ENCODE data around the gene DDX56. TPM values are rescaled to one million over a fixed set of nuclear protein-coding genes. Genes with fewer than 3 reads are reported as not detected.

Gene DDX56
- total RNA-seq, 1 donor from 2014 or later: 45.8 TPM

DNA sequence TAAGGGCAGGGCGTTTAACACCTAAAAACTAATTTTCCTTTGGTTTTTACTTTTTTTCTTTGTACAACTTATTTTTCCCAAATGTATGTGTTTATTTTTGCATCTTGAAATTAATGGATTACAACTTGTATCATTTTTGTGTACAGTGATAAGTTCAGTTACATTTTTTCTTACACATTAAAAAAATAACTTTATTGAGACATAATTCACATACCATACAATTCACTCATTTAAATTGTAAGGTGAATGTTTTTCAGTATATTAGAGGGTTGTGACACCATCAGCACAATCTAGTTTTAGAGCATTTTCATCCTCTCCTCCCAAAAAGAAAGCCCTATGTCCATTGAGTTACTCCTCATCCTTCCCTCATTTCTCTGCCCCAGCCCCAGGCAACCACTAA, 44.3 kb upstream of the DDX56 start:
- no peak for ATAC-seq
- Histone ChIP-seq H3K4me3 (no peak overlapping the region), H3K9me3 (no peaks in the 10 kb centered on the region), H3K27ac (no peak overlapping the region), H3K36me3 (no peaks in the 10 kb centered on the region), H3K4me1 (peaks cover 79% of the 10 kb centered on the region), H3K27me3 (ENCODE audit: low read depth) (no peaks in the 10 kb centered on the region)
- DNase-seq: no peak
- intact Hi-C loops (cut with DNase I): no loop called here
- TF ChIP-seq, protein P1, sequence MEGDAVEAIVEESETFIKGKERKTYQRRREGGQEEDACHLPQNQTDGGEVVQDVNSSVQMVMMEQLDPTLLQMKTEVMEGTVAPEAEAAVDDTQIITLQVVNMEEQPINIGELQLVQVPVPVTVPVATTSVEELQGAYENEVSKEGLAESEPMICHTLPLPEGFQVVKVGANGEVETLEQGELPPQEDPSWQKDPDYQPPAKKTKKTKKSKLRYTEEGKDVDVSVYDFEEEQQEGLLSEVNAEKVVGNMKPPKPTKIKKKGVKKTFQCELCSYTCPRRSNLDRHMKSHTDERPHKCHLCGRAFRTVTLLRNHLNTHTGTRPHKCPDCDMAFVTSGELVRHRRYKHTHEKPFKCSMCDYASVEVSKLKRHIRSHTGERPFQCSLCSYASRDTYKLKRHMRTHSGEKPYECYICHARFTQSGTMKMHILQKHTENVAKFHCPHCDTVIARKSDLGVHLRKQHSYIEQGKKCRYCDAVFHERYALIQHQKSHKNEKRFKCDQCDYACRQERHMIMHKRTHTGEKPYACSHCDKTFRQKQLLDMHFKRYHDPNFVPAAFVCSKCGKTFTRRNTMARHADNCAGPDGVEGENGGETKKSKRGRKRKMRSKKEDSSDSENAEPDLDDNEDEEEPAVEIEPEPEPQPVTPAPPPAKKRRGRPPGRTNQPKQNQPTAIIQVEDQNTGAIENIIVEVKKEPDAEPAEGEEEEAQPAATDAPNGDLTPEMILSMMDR (IDR thresholded peaks at IDR 0.05): no peak

DNA sequence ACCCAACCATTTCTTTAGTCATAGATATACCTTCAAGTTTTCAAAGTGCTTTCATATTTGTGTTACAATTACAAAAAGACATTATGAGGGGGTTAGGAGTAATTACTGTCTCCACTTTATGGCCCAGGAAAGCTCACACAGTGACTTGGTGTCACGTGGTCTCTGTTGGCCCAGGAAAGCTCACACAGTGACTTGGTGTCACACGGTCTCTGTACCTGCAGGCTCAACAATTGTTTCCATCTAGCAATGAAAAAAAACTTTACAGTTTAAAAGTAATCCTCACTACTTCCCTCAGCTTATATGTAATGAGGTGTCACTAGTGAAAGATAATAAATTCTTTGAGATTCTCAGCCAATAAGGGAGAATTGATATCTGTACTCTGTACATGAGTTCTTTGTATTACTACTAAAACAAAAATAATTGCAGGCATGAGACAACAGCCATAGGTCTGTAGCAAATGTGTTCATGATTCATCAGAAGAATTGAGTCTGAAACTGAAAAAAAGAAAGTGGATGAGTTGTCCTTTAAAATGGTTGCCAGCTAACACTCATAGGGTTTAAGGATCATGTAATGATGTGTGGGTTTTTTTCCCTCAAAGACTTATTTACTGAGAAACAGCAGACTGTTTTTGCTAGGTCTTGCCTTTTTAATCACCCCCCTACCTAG, 43.6 kb upstream of the DDX56 start:
- Histone ChIP-seq H3K4me3 (no peak overlapping the region), H3K9me3 (no peaks in the 10 kb centered on the region), H3K36me3 (no peaks in the 10 kb centered on the region), H3K27me3 (ENCODE audit: low read depth) (no peaks in the 10 kb centered on the region), H3K4me1 (peaks cover 73% of the 10 kb centered on the region), H3K27ac (no peak overlapping the region)
- intact Hi-C loops (cut with DNase I): no loop called here
- no peak for DNase-seq
- ATAC-seq: no peak
- TF ChIP-seq, protein P1 (IDR thresholded peaks at IDR 0.05): no peak

DNA sequence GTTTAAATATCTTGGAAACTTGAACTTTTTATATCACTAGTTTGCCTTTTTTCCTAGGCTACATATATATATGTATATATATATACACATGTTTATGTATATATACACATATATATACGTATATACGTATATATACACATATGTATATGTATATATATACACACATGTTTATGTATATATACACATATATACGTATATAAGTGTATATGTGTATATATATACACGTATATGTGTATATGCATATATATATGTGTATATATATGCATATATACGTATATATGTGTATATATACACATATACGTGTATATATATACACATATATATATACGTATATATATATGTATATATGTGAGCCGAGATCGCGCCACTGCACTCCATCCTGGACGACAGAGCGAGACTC, 42.8 kb upstream of the DDX56 start:
- TF ChIP-seq, protein P1 (IDR thresholded peaks at IDR 0.05): no peak
- no peak for DNase-seq
- no peak overlapping the region for H3K27ac ChIP-seq

GRCh38 chr7:44615793-44616192, 42.1 kb upstream of the DDX56 start:
- DNase-seq: no peak
- H3K4me1 ChIP-seq: peaks cover 59% of the 10 kb centered on the region

More for the DNA sequence above, 42.8 kb upstream of the DDX56 start:
- Histone ChIP-seq H3K4me3 (no peak overlapping the region), H3K27me3 (ENCODE audit: low read depth) (no peaks in the 10 kb centered on the region), H3K9me3 (no peaks in the 10 kb centered on the region), H3K4me1 (peaks cover 64% of the 10 kb centered on the region), H3K36me3 (no peaks in the 10 kb centered on the region)
- ATAC-seq: no peak
- intact Hi-C loops (cut with DNase I): no loop called here

DNA sequence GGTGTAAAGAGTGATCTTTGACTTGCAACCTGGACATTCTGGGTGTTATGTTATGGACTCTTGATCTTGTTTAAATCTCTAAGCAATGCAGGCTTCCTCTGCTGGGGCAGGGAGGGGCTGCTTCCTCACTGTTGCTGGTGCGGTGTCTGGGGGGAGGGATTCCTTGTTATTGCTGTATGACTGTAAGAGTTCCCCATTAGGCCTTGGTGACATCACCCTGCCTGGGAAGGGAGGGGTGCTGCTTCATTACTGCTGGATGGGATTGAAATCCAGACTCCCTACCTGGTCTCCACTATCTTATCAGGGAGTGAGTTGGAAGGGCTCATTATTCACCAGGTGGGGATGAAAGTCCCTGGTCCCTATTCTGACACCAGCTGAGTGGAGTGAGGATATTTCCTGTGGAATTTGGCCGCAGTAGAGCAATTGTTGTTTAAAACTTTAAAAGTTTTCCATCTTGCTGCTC, 41.5 kb upstream of the DDX56 start:
- ATAC-seq (peak; percentile 78 to 91), DNase-seq (peak; percentile 75)
- intact Hi-C loops (cut with DNase I): no loop called here
- TF ChIP-seq, protein P1 (IDR thresholded peaks at IDR 0.05): no peak
- no peak overlapping the region for H3K4me3 ChIP-seq
- peak overlapping the region; percentile 54 for H3K27ac ChIP-seq
- no peaks in the 10 kb centered on the region for H3K36me3 ChIP-seq
- H3K27me3 ChIP-seq (ENCODE audit: low read depth): no peaks in the 10 kb centered on the region
- H3K4me1 ChIP-seq: peaks cover 54% of the 10 kb centered on the region
- no peaks in the 10 kb centered on the region for H3K9me3 ChIP-seq

More at GRCh38 chr7:44615793-44616192, 42.1 kb upstream of the DDX56 start:
- Histone ChIP-seq H3K27me3 (ENCODE audit: low read depth) (no peaks in the 10 kb centered on the region), H3K9me3 (no peaks in the 10 kb centered on the region), H3K4me3 (no peak overlapping the region), H3K27ac (peak overlapping the region; percentile 54), H3K36me3 (no peaks in the 10 kb centered on the region)
- TF ChIP-seq, protein P1 (IDR thresholded peaks at IDR 0.05): no peak
- intact Hi-C loops (cut with DNase I): no loop called here
- ATAC-seq: no peak
